Activated T-cell treated with anti-CD3 and anti-CD28 coated beads, Interleukin-2, amount 50 U/mL, for 24 hours (primary cell): ENCODE data around the gene FGD4.
"Not testable (repeated sequence)": the region's sequence is repeated elsewhere in the genome, so short reads cannot be mapped to it uniquely, and the experiment has no call there.

ENCODE experiments used
- DNase-seq: peaks from one replicate; pipeline ENCODE4 v3.0.0-alpha.2; 2020
- H3K27ac Mint-ChIP-seq: 2 replicates; pipeline ENCODE4 v1.8.0; 2020; ENCODE audit warnings: mild to moderate bottlenecking, mixed read lengths
- H3K27me3 Mint-ChIP-seq: 2 replicates; pipeline ENCODE4 v1.8.0; 2020; ENCODE audit warnings: mixed read lengths
- H3K36me3 Mint-ChIP-seq: 2 replicates; pipeline ENCODE4 v1.8.0; 2020; ENCODE audit warnings: low read depth, mixed read lengths
- H3K4me1 Mint-ChIP-seq: 2 replicates; pipeline ENCODE4 v1.8.0; 2020; ENCODE audit warnings: low read depth, mixed read lengths
- H3K4me3 Mint-ChIP-seq: 2 replicates; pipeline ENCODE4 v1.8.0; 2020; ENCODE audit warnings: mild to moderate bottlenecking, moderate library complexity, mixed read lengths
- H3K9me3 Mint-ChIP-seq: 2 replicates; pipeline ENCODE4 v1.8.0; 2020; ENCODE audit warnings: mixed read lengths

Gene FGD4

DNA sequence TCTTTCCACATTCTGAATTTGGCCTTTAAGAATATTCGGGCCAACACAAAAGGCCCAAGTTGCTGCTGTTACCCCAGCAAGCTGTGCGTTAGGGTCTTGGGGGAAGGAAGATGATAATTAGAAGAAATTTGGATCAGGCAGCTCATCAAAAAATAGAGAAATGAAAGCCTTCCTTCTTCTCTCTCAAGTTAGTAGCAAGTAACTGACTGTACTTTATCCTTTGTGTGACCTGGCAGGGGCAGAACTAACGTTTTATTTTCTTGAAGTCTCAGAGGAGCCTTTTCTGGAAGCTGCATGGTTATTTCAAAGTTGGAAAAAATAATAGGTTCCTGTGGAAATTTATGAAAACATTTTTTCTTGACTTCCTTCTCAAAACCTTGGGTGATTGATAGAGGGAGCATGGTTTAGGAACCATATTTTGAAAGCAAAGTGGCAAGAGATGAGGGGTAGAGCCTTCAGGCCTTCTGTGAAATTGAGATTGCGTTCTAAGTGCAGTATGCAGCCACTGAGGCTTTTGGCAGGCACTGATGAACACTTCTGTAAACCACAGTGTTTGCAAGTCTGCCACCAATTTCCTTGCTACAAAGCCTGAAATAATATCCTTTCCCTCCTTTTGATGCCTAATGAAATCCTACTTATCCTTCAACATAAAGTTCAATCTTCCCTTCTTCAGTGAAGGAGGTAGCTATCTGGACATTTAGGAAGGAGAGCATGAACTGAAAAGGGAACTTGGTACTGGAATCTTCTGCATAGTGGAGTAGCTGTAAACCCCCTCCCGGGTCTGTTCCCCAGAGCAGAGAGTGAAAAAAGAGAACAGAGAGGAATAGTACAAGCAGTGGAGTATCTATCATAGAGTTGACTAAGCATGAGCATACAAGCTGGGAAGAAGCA is 123.2 kb downstream of the FGD4 start:
- H3K27me3 Mint-ChIP-seq: peaks cover 7% of the 10 kb centered on the region
- no peak overlapping the region for H3K27ac Mint-ChIP-seq
- H3K36me3 Mint-ChIP-seq: no peaks in the 10 kb centered on the region
- DNase-seq: no peak
- no peaks in the 10 kb centered on the region for H3K9me3 Mint-ChIP-seq
- no peak overlapping the region for H3K4me3 Mint-ChIP-seq
- peaks cover 10% of the 10 kb centered on the region for H3K4me1 Mint-ChIP-seq

DNA sequence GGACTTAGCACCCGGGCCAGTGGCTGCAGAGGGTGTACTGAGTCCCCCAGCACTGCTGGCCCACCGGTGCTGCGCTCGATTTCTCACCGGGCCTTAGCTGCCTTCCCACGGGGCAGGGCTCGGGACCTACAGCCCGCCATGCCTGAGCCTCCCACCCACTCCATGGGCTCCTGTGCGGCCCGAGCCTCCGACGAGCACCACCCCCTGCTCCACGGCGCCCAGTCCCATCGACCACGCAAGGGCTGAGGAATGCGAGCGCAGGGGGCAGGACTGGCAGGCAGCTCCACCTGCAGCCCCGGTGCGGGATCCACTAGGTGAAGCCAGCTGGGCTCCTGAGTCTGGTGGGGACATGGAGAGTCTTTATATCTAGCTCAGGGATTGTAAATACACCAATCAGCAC is 126.4 kb downstream of the FGD4 start:
- H3K27ac Mint-ChIP-seq, H3K36me3 Mint-ChIP-seq, H3K9me3 Mint-ChIP-seq, H3K4me3 Mint-ChIP-seq, DNase-seq, H3K27me3 Mint-ChIP-seq: not testable (repeated sequence)
- H3K4me1 Mint-ChIP-seq: peaks cover 10% of the 10 kb centered on the region

DNA sequence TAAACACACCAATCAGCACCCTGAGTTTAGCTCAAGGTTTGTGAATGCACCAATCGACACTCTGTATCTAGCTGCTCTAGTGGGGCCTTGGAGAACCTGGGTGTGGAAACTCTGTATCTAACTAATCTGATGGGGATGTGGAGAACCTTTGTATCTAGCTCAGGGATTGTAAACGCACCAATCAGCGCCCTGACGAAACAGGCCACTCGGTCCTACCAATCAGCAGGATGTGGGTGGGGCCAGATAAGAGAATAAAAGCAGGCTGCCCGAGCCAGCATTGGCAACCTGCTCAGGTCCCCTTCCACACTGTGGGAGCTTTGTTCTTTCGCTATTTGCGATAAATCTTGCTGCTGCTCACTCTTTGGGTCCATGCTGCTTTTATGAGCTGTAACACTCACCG is 127.0 kb downstream of the FGD4 start:
- DNase-seq, H3K27me3 Mint-ChIP-seq, H3K36me3 Mint-ChIP-seq: not testable (repeated sequence)

DNA sequence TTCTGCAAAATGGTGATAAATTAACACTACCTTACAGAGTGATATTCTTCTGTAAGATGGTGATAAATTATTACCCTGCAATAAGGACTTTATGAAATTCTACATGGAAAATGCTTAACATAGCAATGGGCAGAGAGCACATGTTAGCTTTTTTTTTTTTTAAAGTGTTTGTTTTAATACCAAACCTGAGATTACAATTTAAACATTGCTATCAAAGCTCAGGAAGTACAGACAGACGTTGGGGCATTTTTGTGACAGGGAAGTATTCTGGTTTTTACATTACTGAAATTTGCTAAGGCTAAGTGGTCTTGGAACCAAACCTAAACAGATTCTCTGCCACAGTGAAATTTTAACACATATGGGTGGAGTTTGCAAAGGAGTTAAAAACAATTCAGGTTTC is 133.1 kb downstream of the FGD4 start:
- H3K36me3 Mint-ChIP-seq: no peaks in the 10 kb centered on the region
- H3K4me1 Mint-ChIP-seq: peaks cover 15% of the 10 kb centered on the region
- no peaks in the 10 kb centered on the region for H3K9me3 Mint-ChIP-seq
- H3K27me3 Mint-ChIP-seq: peaks cover 12% of the 10 kb centered on the region
- H3K27ac Mint-ChIP-seq: no peak overlapping the region
- DNase-seq: no peak
- H3K4me3 Mint-ChIP-seq: no peak overlapping the region

More for the DNA sequence above, 127.0 kb downstream of the FGD4 start:
- H3K9me3 Mint-ChIP-seq, H3K27ac Mint-ChIP-seq, H3K4me3 Mint-ChIP-seq: not testable (repeated sequence)
- peaks cover 10% of the 10 kb centered on the region for H3K4me1 Mint-ChIP-seq

DNA sequence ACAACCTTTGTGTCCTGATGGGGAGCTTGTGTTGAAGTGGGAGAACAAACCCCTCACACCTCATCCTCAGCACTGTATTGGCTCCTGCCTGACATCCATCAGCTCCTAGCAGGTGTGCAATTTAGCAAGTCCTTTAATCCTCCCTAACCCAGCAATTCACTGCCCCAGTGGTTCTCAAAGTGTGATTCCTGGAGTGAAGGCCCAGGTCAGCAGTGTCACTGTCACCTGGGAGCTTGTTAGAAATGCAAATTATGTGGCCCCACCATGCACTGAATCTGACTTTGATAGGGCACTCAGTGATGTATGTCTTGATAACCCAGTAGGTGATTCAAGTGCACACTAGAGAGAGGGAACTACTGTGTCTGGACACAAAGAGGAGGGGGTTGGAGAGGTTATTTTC is 133.6 kb downstream of the FGD4 start:
- H3K4me1 Mint-ChIP-seq: peaks cover 13% of the 10 kb centered on the region
- no peaks in the 10 kb centered on the region for H3K9me3 Mint-ChIP-seq
- H3K4me3 Mint-ChIP-seq: no peak overlapping the region
- no peaks in the 10 kb centered on the region for H3K36me3 Mint-ChIP-seq
- H3K27ac Mint-ChIP-seq: no peak overlapping the region
- H3K27me3 Mint-ChIP-seq: peaks cover 12% of the 10 kb centered on the region
- no peak for DNase-seq

DNA sequence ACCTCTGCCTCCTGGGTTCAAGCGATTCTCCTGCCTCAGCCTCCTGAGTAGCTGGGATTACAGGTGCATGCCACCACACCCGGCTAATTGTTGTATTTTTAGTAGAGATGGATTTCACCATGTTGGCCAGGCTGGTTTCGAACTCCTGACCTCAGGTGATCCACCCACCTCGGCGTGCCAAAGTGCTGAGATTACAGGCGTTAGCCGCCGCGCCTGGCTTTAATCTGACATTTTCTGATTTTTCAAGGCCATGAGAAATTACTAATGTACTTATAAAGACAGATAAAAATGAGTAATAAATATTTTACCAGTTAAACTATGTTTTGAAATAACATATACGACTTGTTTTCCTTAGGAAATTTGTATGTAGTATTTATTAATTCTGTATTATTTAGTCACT is 134.1 kb downstream of the FGD4 start:
- not testable (repeated sequence) for H3K9me3 Mint-ChIP-seq, H3K4me3 Mint-ChIP-seq, H3K36me3 Mint-ChIP-seq, DNase-seq, H3K27ac Mint-ChIP-seq
- Mint-ChIP-seq H3K27me3 (peaks cover 14% of the 10 kb centered on the region), H3K4me1 (peaks cover 13% of the 10 kb centered on the region)

DNA sequence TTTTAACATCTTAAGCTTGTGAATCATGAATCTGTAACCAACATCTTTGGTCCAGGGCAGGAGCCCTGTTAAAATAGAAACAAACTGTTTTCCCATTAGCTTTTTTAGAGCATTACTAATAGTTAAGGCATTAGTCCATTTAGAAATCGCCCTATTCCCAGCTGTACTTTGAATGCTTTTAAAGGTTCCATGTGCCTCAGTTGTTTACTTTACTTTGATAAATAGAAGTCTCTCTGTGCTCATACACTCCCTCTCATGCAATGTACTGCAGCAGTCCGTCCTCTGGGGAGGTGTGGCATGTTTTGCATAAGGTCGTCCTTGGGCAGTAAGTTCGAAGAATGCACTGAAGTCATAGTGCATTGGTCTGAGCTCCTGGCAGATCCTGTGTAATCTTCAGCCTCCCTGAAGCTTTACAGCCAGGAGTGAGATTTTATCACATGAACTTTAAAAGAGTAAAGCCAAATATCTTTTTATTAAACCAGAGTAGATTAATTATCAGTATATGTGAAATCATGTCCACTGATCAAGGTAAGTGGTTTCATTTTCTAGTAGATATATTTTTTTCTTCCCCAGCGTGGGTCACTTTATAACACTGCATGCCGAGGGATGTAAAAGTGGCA is 134.7 kb downstream of the FGD4 start:
- H3K27ac Mint-ChIP-seq: no peak overlapping the region
- no peak overlapping the region for H3K4me3 Mint-ChIP-seq
- peaks cover 13% of the 10 kb centered on the region for H3K4me1 Mint-ChIP-seq
- peaks cover 16% of the 10 kb centered on the region for H3K27me3 Mint-ChIP-seq
- H3K36me3 Mint-ChIP-seq: no peaks in the 10 kb centered on the region
- DNase-seq: no peak
- H3K9me3 Mint-ChIP-seq: no peaks in the 10 kb centered on the region

DNA sequence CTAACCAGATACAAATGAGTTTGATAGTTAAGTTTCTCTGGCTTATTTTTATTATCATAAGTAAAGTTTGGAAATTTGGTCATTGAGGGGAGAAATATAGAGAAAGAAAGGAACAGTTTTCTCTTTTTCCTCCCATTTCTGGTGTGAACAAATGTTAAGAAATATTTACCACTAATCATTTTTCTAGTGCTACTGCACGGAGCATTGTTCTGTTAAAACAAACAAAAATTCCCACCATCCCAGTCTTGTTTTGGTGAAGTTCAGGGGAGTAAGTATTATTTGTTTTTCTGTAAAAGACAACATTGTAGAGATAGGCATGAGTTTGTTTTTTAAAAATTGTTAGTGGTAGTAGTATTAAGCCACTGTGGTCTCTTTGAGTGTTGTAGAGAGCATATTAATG is 135.3 kb downstream of the FGD4 start:
- Mint-ChIP-seq H3K27me3 (peaks cover 16% of the 10 kb centered on the region), H3K36me3 (no peaks in the 10 kb centered on the region), H3K9me3 (no peaks in the 10 kb centered on the region), H3K4me1 (peaks cover 13% of the 10 kb centered on the region), H3K27ac (no peak overlapping the region), H3K4me3 (no peak overlapping the region)
- DNase-seq: no peak

DNA sequence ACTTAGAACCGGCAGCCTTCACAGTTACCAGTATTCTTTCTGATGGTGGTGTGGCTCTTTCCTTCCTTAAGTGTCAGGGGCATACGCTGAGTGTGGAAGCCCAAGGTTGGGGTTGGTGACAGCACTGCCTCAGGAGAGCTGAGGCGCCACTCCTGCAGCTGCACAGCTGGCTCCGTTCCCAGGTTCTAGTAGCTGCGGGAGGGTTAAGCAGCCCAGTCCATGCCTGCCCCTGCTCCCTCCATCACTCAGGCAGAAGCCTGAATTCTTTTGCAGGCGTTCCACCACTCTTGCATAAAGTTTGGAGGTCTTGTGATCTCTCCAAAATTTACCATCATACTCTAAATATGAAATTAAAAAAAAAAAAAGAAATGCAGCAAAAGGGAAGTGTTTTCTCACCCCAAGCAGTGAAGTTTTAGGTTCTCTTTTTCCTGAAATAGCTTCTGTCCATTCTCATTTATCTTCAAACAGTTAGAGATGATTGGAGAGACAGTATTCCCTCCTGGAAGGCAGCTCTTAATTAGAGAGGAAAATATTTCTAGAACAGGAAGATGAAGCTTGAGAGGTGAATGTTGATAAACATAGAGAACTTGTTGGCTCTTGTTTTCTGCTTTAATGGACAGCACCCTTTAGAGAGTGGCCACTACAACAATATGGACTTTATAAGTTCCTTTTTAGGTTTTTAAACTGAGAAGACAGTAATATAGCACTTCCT is 136.1 kb downstream of the FGD4 start:
- no peak overlapping the region for H3K27ac Mint-ChIP-seq
- no peak overlapping the region for H3K4me3 Mint-ChIP-seq

DNA sequence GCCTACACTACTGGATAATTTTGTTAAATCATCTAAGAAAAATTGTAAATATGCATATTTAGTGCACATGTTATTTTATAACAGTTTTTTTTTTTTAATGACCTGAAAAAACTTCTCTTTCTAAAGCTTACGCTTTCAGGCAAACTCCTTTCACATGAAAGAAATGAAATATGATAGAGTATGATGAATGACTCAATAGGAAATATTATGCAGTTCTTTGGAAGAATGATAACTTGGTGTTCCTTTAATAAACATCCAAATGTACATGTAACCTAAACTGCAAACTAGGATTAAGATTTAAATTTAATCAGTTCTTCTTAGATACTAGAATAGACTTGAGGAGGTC is 136.6 kb downstream of the FGD4 start:
- Mint-ChIP-seq H3K4me1 (peaks cover 13% of the 10 kb centered on the region), H3K4me3 (no peak overlapping the region), H3K9me3 (no peaks in the 10 kb centered on the region), H3K27me3 (peaks cover 20% of the 10 kb centered on the region), H3K27ac (no peak overlapping the region), H3K36me3 (no peaks in the 10 kb centered on the region)
- no peak for DNase-seq

More for the DNA sequence above, 136.1 kb downstream of the FGD4 start:
- no peak for DNase-seq
- Mint-ChIP-seq H3K36me3 (no peaks in the 10 kb centered on the region), H3K9me3 (no peaks in the 10 kb centered on the region), H3K27me3 (peaks cover 20% of the 10 kb centered on the region), H3K4me1 (peaks cover 13% of the 10 kb centered on the region)

DNA sequence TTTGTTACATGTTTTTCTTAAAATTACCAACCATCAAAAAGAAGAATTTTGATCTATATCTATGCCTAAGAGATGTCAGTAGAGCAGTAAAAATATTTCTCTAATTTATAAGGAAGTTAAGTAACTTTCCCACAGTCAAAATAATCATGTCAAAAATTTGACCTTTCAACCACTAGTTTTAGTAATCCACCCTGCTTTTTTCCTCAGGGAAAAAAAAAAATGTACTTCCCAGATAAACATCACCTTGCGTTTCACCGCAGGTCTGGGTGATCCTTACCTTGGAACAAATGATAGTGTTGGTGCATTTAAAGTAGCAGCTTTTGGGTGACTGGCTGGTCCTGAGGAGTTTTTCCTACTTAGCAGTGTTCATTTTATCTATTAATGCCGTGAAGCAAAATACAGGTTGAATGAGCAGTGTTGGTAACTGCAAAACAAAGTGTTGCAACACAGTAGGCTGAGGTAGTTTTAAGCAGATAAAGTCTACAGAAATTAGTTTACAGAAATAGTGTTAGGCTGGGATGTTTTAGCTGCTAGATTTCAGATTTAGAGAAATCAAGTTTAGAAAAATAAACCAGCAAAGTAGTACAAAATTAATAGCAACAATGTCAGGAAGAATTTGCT is 142.5 kb downstream of the FGD4 start:
- H3K27ac Mint-ChIP-seq: no peak overlapping the region
- DNase-seq: no peak

DNA sequence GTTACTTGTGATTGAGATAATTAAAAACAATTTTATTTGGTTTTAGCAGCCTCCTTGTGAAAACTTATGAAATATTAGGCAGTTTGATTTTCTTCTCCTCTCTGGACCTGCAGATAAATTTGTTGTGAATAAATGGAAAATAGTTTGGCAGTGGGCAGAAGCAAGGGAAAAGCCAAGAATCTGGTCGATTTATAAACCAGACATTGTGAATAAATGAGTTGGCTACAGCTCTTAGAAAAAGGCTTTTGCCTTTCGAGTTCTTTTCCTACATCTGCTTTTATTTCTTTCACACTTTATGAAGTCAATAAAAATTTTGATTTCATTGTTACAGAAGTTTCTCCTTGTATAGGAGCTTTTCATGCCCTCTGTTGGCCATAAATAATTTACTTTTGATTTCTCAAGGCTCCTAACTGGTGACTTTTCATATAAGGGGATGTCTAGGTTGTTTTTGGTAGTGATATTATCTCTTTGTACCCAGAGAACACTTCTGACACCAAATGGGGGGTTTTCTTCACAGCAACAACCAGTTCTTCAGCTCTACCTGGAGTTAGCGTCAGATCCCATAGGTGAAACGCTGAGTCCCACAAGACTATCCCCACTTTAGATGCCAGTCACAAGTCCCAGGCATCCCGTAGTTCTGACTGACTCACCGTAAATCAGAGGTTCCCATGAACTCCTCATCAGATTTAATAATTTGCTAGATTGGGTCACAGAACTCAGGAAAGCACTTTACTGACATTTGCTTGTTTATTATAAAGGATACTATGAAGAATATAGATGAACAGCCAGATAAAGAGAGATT is 143.3 kb downstream of the FGD4 start:
- no peak overlapping the region for H3K27ac Mint-ChIP-seq
- H3K4me3 Mint-ChIP-seq: no peak overlapping the region
- H3K36me3 Mint-ChIP-seq: no peaks in the 10 kb centered on the region
- DNase-seq: no peak
- H3K9me3 Mint-ChIP-seq: no peaks in the 10 kb centered on the region
- peaks cover 11% of the 10 kb centered on the region for H3K27me3 Mint-ChIP-seq
- H3K4me1 Mint-ChIP-seq: no peaks in the 10 kb centered on the region

More for the DNA sequence above, 142.5 kb downstream of the FGD4 start:
- no peaks in the 10 kb centered on the region for H3K9me3 Mint-ChIP-seq
- no peak overlapping the region for H3K4me3 Mint-ChIP-seq
- peaks cover 14% of the 10 kb centered on the region for H3K27me3 Mint-ChIP-seq
- H3K36me3 Mint-ChIP-seq: no peaks in the 10 kb centered on the region
- H3K4me1 Mint-ChIP-seq: no peaks in the 10 kb centered on the region

DNA sequence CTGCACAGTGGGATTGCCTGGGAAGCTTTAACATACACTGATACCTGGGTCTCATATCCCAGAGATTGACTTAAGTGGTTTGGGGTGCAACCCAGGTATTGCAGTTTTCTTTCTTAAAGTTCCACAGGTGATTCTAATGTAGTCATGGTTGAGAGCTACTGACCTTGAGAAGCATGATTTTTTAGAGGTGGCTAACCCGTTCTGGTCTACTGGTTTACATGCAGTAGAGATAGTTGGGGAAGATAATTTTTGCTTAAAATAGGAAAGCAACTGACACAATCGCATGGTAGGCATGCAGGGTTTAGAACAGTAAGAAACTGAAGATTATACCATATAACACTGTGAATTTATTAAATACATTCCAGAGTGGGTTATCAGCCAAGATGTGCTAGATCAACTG is 145.5 kb downstream of the FGD4 start:
- H3K27me3 Mint-ChIP-seq: peaks cover 7% of the 10 kb centered on the region
- no peak overlapping the region for H3K27ac Mint-ChIP-seq
- no peaks in the 10 kb centered on the region for H3K9me3 Mint-ChIP-seq
- no peaks in the 10 kb centered on the region for H3K36me3 Mint-ChIP-seq
- no peaks in the 10 kb centered on the region for H3K4me1 Mint-ChIP-seq
- H3K4me3 Mint-ChIP-seq: no peak overlapping the region
- no peak for DNase-seq

DNA sequence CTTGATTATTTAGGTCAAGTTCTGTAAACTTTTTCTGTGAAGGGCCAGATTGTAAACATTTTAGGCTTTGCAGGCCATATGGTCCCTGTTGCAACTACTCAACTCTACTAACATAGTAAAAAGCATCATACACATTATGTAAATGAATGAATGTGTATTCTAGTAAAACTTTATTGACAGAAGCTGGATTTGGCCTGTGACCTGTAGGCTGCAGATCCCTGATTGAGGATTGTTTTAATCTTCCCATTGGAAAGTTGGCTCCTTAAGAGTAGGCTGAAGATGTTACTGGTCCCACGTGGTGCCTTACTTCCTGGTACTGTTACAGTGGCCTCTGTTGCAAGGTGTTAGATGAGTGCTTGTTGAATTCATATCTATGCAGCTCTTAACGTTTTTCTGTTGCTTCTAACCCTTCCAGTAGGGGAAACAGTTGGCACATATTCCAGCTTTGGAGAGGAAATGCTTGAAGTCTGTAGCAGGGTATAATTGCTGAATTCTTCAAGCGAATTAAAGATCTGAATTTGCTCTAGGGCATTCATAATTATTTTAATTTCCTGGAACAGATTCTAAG is 146.1 kb downstream of the FGD4 start:
- H3K9me3 Mint-ChIP-seq: no peaks in the 10 kb centered on the region
- no peaks in the 10 kb centered on the region for H3K4me1 Mint-ChIP-seq

More for the DNA sequence above, 146.1 kb downstream of the FGD4 start:
- no peak for DNase-seq
- H3K27me3 Mint-ChIP-seq: peaks cover 3% of the 10 kb centered on the region
- H3K27ac Mint-ChIP-seq: no peak overlapping the region
- H3K36me3 Mint-ChIP-seq: no peaks in the 10 kb centered on the region
- H3K4me3 Mint-ChIP-seq: no peak overlapping the region
